ENCODE data around the gene PIGS. TPM values are rescaled to one million over a fixed set of nuclear protein-coding genes. Genes with fewer than 3 reads are reported as not detected.
A peak's percentile ranks its signal among the peaks of the same experiment; 100 is the strongest.

Gene PIGS
- total and polyA plus RNA-seq, 9 of the 15 experiments (the other 6 are each of a cell fraction or from before 2014, with no cell fraction given): 47.5 to 138 (median 57.6) TPM

- Histone ChIP-seq H2AFZ (ENCODE audit: low read depth, low read length) (no peak overlapping the region), H3K4me3 (no peak overlapping the region), H3K9me1 (ENCODE audit: control insufficient read depth, insufficient read depth, low read length) (no peaks in the 10 kb centered on the region), H3K9ac (ENCODE audit: insufficient read depth in 1 of 2, low read depth in 2 of 2, low read length in 2 of 2) (no peak overlapping the region), H3K4me1 (replicated peaks in 1 of 2; ENCODE audit: control insufficient read depth in 2 of 2, insufficient read depth in 2 of 2, low read length in 2 of 2) (no peaks in the 10 kb centered on the region), H3K27ac (ENCODE audit: extremely low read depth, low read depth, low read length) (no peak overlapping the region), H3K27me3 (ENCODE audit: control insufficient read depth in 2 of 2, insufficient read depth in 2 of 2, low read length in 2 of 2) (no peaks in the 10 kb centered on the region), H3K4me2 (ENCODE audit: insufficient read depth, low read length) (no peak overlapping the region), H3K36me3 (ENCODE audit: control insufficient read depth, insufficient read depth, low read length) (peaks cover 98% of the 10 kb centered on the region), H3K79me2 (ENCODE audit: control insufficient read depth, insufficient read depth, low read length) (no peaks in the 10 kb centered on the region), H3K9me3 (replicated peaks; ENCODE audit: control insufficient read depth, insufficient read depth, low read depth, low read length) (no peaks in the 10 kb centered on the region), H4K20me1 (replicated peaks; ENCODE audit: control insufficient read depth, insufficient read depth, low read length) (0 out of 2 replicates have a peak, but pooled peaks cover 8% of the 10 kb centered on the region)
- no peak for FAIRE-seq
- intact Hi-C loops (cut with micrococcal nuclease): no loop called here
- BruUV-seq (replicated peaks): TSS peak; percentile 15
- ATAC-seq: no peak
- no peak for DNase-seq (ENCODE audit: extremely low read depth in 1 of 4, low spot score in 3 of 4)
- in situ Hi-C loops (cut with MboI): no loop called here
- ChIA-PET POLR2A (interaction anchor here (0.7 to 1.9 kb wide), 8 partner anchors 10 to 45 kb away, joined by 3 to 5 read pairs (median 4); partner anchors contain the start of gene PIGS), CTCF (ENCODE audit: low intra/inter-chr PET ratio) (no interaction called here)
- TF ChIP-seq ZHX1 (conservative IDR thresholded peaks at IDR 0.05; ENCODE audit: low read length): no peak
- no peak for TF ChIP-seq SMARCA4 (IDR thresholded peaks at IDR 0.05)
- no peak for TF ChIP-seq EP400 (IDR thresholded peaks at IDR 0.05)
- TF ChIP-seq PRDM10 (IDR thresholded peaks at IDR 0.05; ENCODE audit: partially characterized antibody): no peak
- no peak for TF ChIP-seq ZKSCAN8 (CRISPR knock-in tag; IDR thresholded peaks at IDR 0.05)
- no peak for TF ChIP-seq ARNT (IDR thresholded peaks at IDR 0.05)
- WGBS (ENCODE audit: insufficient coverage, low coverage, missing lambda C conversion rate): 75% methylated on average over 7 of the region's 7 CpGs
Measured at GRCh38 chr17:28616281-28616680, 45.0 kb upstream of the PIGS start.
